ENCODE measurements around the gene MCU.

The MCU gene

DNA sequence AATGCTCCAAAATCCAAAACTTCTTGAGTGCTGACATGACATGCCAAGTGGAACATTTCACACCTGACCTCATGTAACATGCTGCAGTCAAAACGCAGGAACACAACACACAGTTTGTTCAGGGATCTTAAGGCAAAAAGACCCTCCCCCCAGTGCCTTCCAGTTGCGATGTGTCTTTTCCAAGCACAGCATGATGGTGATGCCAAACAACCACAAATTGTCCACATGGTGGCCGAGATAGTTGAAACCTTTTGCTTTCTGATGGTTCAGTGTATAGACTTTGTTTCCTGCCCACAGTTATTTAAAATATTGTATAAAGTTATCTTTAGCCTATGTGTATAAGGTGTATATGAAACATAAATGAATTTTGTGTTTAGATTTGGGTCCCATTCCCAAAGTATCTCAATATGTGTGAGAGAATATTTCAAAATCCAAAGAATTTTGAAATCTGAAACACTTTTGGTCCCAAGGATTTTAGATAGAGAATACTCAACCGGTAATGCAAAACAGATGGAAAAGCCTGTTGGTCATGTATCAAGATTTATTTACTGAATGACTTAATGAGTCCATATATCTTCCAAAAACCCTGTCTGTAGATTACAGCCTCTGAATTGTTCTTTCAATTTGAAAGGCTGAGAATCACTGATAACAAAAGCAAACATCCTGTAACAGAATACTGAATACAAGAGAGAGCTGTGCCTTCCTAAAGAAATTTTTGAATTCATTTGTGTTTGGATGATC lies 108.2 kb downstream of the MCU start:
- DNase-seq (ENCODE audit: low read depth), result peak; percentile 74
- H3K4me3 ChIP-seq (ENCODE audit: low read depth, low read length), result no peak overlapping the region
- TF ChIP-seq, protein P1, sequence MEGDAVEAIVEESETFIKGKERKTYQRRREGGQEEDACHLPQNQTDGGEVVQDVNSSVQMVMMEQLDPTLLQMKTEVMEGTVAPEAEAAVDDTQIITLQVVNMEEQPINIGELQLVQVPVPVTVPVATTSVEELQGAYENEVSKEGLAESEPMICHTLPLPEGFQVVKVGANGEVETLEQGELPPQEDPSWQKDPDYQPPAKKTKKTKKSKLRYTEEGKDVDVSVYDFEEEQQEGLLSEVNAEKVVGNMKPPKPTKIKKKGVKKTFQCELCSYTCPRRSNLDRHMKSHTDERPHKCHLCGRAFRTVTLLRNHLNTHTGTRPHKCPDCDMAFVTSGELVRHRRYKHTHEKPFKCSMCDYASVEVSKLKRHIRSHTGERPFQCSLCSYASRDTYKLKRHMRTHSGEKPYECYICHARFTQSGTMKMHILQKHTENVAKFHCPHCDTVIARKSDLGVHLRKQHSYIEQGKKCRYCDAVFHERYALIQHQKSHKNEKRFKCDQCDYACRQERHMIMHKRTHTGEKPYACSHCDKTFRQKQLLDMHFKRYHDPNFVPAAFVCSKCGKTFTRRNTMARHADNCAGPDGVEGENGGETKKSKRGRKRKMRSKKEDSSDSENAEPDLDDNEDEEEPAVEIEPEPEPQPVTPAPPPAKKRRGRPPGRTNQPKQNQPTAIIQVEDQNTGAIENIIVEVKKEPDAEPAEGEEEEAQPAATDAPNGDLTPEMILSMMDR (IDR thresholded peaks at IDR 0.05; ENCODE audit: control insufficient read depth, extremely low read depth, insufficient read depth), result no peak

DNA sequence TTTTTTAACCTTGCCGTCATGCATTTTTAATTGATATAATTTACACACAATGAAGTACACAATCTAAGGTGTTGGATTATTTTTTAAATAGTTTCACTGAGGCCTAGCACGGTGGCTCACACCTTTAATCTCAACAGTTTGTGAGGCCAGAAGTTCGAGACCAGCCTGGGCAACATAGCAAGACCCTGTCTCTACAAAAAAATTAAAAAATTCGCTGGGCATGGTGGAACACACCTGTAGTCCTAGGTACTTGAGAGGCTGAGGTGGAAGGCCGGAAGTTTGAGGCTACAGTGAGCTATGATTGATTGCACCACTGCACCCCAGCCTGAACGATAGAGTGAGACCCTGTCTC lies 108.8 kb downstream of the MCU start:
- H3K4me3 ChIP-seq (ENCODE audit: low read depth, low read length), result no peak overlapping the region
- DNase-seq (ENCODE audit: low read depth), result no peak
- TF ChIP-seq, protein P1 (IDR thresholded peaks at IDR 0.05; ENCODE audit: control insufficient read depth, extremely low read depth, insufficient read depth), result no peak

DNA sequence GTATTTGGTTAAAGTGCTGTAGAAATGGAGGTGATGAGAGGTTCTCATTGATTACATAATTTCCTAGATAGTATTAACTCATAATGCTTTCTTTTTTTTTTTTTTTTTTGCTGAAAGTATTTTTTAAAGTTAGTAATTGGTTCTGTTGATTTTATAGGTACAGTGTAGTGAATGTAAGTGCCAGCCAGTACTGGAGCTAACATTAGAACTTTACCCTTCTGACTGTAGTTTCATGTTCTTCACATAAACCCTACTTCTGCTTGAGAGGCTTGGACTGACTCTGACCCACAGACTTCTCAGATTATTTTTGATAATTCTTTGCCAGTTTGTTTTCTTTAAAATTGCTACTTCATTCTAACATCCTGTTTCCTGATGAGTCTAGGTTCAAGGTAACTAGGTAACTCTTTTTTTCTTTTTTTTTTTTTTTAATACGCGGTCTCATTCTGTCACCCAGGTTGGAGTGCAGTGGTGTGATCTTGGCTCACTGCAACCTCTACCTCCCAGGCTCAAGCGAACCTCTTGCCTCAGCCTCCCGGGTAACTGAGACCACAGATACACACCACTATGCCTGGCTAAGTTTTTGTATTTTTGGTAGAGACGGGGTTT lies 109.4 kb downstream of the MCU start:
- TF ChIP-seq, protein P1 (IDR thresholded peaks at IDR 0.05; ENCODE audit: control insufficient read depth, extremely low read depth, insufficient read depth), result no peak
- no peak overlapping the region for H3K4me3 ChIP-seq (ENCODE audit: low read depth, low read length)
- DNase-seq (ENCODE audit: low read depth), result no peak

DNA sequence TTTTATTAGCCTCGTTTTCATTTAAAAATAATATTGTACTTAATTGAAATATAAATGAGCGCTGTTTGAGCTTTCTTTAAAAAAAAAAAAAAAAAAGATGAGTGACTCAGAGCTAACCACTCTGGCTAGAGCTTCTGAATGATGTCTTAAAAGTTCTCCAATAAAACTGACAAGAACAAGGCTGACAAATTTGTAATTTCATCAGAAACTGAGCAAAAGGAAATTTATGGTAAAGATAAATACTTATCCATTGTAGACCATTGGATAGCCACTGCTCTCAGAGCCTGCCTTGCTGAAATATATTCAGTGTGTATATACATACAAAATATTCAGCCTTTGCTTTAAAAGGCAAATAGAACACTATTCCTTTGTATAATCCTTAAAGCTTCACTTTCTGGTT lies 110.4 kb downstream of the MCU start:
- DNase-seq (ENCODE audit: low read depth), result no peak
- TF ChIP-seq, protein P1 (IDR thresholded peaks at IDR 0.05; ENCODE audit: control insufficient read depth, extremely low read depth, insufficient read depth), result no peak

DNA sequence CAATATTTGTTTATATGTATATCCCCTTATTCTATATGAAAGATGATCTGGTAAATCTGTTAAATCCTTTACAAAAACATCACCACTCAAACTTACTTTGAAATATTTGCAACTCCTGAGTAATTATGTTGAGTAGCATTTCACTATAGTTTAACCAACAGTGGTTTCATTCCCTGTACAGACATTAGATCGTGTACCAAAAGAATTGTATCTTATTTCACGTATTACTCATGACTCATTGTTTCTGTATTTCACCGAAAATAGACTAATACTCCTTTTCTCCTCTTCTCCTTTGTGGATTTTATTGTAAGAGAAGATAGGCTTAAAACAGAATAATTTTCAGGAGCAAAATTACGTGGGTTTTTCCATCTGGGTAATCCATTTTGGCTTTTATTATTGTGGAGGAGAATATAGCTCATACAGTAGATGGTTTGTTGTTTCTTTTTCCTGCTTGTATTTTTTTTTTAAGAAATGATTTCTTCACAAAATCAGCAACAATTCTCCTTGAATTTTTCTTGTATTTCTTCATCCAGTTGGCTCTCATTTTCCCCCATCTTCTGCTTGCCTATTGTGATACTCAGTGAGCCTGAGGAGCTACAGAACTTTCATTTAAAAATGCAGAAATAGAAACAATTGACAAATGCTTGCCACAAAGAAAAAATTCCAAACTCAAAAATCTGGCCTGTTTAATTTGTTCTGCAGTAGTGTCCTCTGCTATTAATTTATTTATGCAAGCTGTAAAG lies 111.0 kb downstream of the MCU start:
- DNase-seq (ENCODE audit: low read depth), result no peak
- H3K4me3 ChIP-seq (ENCODE audit: low read depth, low read length), result no peak overlapping the region
- TF ChIP-seq, protein P1 (IDR thresholded peaks at IDR 0.05; ENCODE audit: control insufficient read depth, extremely low read depth, insufficient read depth), result no peak

More for the DNA sequence above, 110.4 kb downstream of the MCU start:
- no peak overlapping the region for H3K4me3 ChIP-seq (ENCODE audit: low read depth, low read length)

DNA sequence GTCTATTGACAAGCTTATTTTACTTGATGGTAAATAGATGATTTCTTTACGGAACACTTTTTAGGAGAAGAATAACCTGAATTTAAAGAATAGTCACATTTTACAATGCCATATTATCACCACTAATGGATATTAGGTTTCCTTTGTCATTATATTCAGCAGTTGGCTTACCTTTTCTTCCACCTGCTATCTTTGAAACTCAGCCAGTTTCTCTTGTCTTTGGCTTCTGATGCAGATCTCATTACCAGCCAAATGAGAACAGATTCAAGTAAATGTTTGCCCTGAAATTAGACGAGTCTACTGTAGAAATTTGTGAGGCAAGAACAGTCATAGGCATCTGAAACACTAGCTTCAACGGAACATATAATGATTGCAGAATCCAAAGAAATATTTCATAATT lies 116.1 kb downstream of the MCU start:
- DNase-seq (ENCODE audit: low read depth), result no peak
- TF ChIP-seq, protein P1 (IDR thresholded peaks at IDR 0.05; ENCODE audit: control insufficient read depth, extremely low read depth, insufficient read depth), result no peak
- no peak overlapping the region for H3K4me3 ChIP-seq (ENCODE audit: low read depth, low read length)

Measured in LNCaP clone FGC (cell line).